DMS 273 treated with DMSO at 0.1 percent for 48 hours (cell line): ENCODE measurements around the gene PTPRT.

Experiments
- DNase-seq: peaks from one replicate; lab custom pipeline; 2025; lab: John Stamatoyannopoulos, UW

PTPRT gene

GRCh38 chr20:42974347-42974746, 215.4 kb downstream of the PTPRT start:
- DNase-seq = no peak

GRCh38 chr20:42972591-42972990, 217.1 kb downstream of the PTPRT start:
- DNase-seq = no peak

GRCh38 chr20:42968746-42969145, 221.0 kb downstream of the PTPRT start:
- no peak for DNase-seq

- no peak for DNase-seq
Measured at GRCh38 chr20:42963796-42964195, 225.9 kb downstream of the PTPRT start.

GRCh38 chr20:42961771-42962170, 227.9 kb downstream of the PTPRT start:
- DNase-seq = no peak

GRCh38 chr20:42959996-42960395, 229.7 kb downstream of the PTPRT start:
- DNase-seq = no peak

- DNase-seq = no peak
Measured at GRCh38 chr20:42958367-42959069, 231.2 kb downstream of the PTPRT start.

- DNase-seq = no peak
Measured at GRCh38 chr20:42957704-42958095, 232.0 kb downstream of the PTPRT start.

- no peak for DNase-seq
Measured at GRCh38 chr20:42957018-42957703, 232.5 kb downstream of the PTPRT start.

- DNase-seq = no peak
Measured at GRCh38 chr20:42955713-42956112, 234.0 kb downstream of the PTPRT start.

GRCh38 chr20:42954951-42955350, 234.8 kb downstream of the PTPRT start:
- no peak for DNase-seq

GRCh38 chr20:42949950-42950349, 239.8 kb downstream of the PTPRT start:
- no peak for DNase-seq

GRCh38 chr20:42945234-42945994, 244.3 kb downstream of the PTPRT start:
- DNase-seq = no peak

GRCh38 chr20:42941629-42942028, 248.1 kb downstream of the PTPRT start:
- no peak for DNase-seq

GRCh38 chr20:42938441-42939205, 251.1 kb downstream of the PTPRT start:
- no peak for DNase-seq

- DNase-seq = no peak
Measured at GRCh38 chr20:42936482-42936881, 253.2 kb downstream of the PTPRT start.

GRCh38 chr20:42924215-42924614, 265.5 kb downstream of the PTPRT start:
- DNase-seq = no peak

GRCh38 chr20:42923348-42923918, 266.3 kb downstream of the PTPRT start:
- no peak for DNase-seq

- no peak for DNase-seq
Measured at GRCh38 chr20:42920776-42921175, 268.9 kb downstream of the PTPRT start.

- no peak for DNase-seq
Measured at GRCh38 chr20:42919316-42919715, 270.4 kb downstream of the PTPRT start.

GRCh38 chr20:42915081-42915480, 274.6 kb downstream of the PTPRT start:
- DNase-seq = no peak

- DNase-seq = no peak
Measured at GRCh38 chr20:42914302-42914701, 275.4 kb downstream of the PTPRT start.
